A673 (cell line): Measurements from ENCODE around the gene LENEP. TPM values are rescaled to one million over a fixed set of nuclear protein-coding genes. Genes with fewer than 3 reads are reported as not detected.

Experiments used
- Bru-seq: library from RNA; stranded (reverse); fragments of 400-500 nt; gene quantifications from one replicate; lab custom pipeline; 2021; lab: Mats Ljungman, UMichigan
- BruChase-seq, 2 experiments: library from RNA; stranded (reverse); fragments of 400-500 nt; gene quantifications; one replicate each; lab custom pipeline; 2021; lab: Mats Ljungman, UMichigan
- BruUV-seq: library from RNA; stranded (reverse); fragments of 400-500 nt; replicated peaks from 2 replicates; lab custom pipeline; 2021; lab: Mats Ljungman, UMichigan
- CTCF ChIA-PET: fragments of 300-600 bp; sonication (Branson Sonifier 250); formaldehyde crosslinking; loops from one replicate; lab custom pipeline; 2022; ENCODE audit warnings: antibody characterized with exemption; lab: Charles Lee
- POLR2A ChIA-PET: fragments of 300-600 bp; sonication (Branson Sonifier 250); formaldehyde crosslinking; loops from one replicate; lab custom pipeline; 2022; ENCODE audit warnings: antibody characterized with exemption; ENCODE audit not compliant: low non-redundant PET; lab: Charles Lee
- DNase-seq: peaks from one replicate; pipeline ENCODE4 v3.0.0-alpha.2; 2015; ENCODE audit warnings: low spot score
- H3K27ac ChIP-seq: fragments of 200-600 bp; sonication (generic); 2 replicates; pipeline ENCODE4 v1.5.1; 2016; ENCODE audit warnings: mixed run types, low read depth, mild to moderate bottlenecking, mixed read lengths, antibody characterized with exemption, low read length; ENCODE audit not compliant: poor library complexity, severe bottlenecking
- H3K27me3 ChIP-seq: fragments of 200-600 bp; sonication (generic); replicated peaks from 2 replicates; pipeline ENCODE4 v1.6.1; 2017; ENCODE audit warnings: mixed run types, low read depth, mild to moderate bottlenecking, mixed read lengths, antibody characterized with exemption, low read length; ENCODE audit not compliant: insufficient read depth, poor library complexity
- H3K36me3 ChIP-seq: fragments of 200-600 bp; sonication (generic); 2 replicates; pipeline ENCODE4 v1.6.1; 2016; ENCODE audit warnings: mixed run types, mild to moderate bottlenecking, mixed read lengths, antibody characterized with exemption, low read length; ENCODE audit not compliant: insufficient read depth, poor library complexity, severe bottlenecking
- H3K4me1 ChIP-seq: fragments of 200-600 bp; sonication (generic); 2 replicates; pipeline ENCODE4 v1.6.1; 2017; ENCODE audit warnings: mixed run types, mild to moderate bottlenecking, mixed read lengths, antibody characterized with exemption, low read length; ENCODE audit not compliant: insufficient read depth, poor library complexity, severe bottlenecking
- H3K4me3 ChIP-seq: fragments of 200-600 bp; sonication (generic); 2 replicates; pipeline ENCODE4 v1.5.1; 2016; ENCODE audit warnings: low read depth, mixed run types, mild to moderate bottlenecking, mixed read lengths, low read length; ENCODE audit not compliant: poor library complexity, severe bottlenecking
- H3K9me3 ChIP-seq: fragments of 200-600 bp; sonication (generic); 2 replicates; pipeline ENCODE4 v1.6.1; 2016; ENCODE audit warnings: mixed run types, low read depth, mild to moderate bottlenecking, mixed read lengths, antibody characterized with exemption, low read length; ENCODE audit not compliant: poor library complexity, severe bottlenecking
- CTCF ChIP-seq: fragments of 300-800, 200-600 bp; sonication (generic); conservative IDR thresholded peaks from 2 replicates; pipeline ENCODE4 v1.5.1; 2017; ENCODE audit warnings: low read depth, mild to moderate bottlenecking, antibody characterized with exemption, low read length, moderate library complexity, mixed read lengths
- EZH2 ChIP-seq: fragments of 200-600 bp; sonication (generic); IDR thresholded peaks from 2 replicates; pipeline ENCODE4 v1.6.1; 2017; ENCODE audit warnings: borderline replicate concordance, low read depth, mild to moderate bottlenecking, mixed read lengths, antibody characterized with exemption, low read length; ENCODE audit not compliant: poor library complexity, severe bottlenecking
- intact Hi-C: fragments of 100-400 bp; cut with micrococcal nuclease; formaldehyde crosslinking; loops from one replicate; pipeline ENCODE4 v1.10.0; 2022; ENCODE audit not compliant: unreplicated experiment
- long read RNA-seq: library from polyadenylated mRNA; stranded (forward); transcript quantifications from one replicate; pipeline ENCODE4 v2.0.0, GENCODE V29; 2022
- total RNA-seq: library from RNA; stranded (reverse); gene quantifications from 2 replicates; pipeline ENCODE4 v1.2.3, GENCODE V29; 2021

Gene LENEP
- 1.4 and 1.7 TPM in 2 replicates for total RNA-seq
- Bru-seq, nascent RNA = percentile 47 among the genes with signal in this experiment
- percentile 40 among the genes with signal in this experiment for BruChase-seq, experiment 1, labeled RNA remaining after a 2-hour chase
- BruChase-seq, experiment 2, labeled RNA remaining after a 6-hour chase = percentile 48 among the genes with signal in this experiment
- long read RNA-seq = 0 reads

- peak within 1 kb of the TSS; percentile 63 for H3K27ac ChIP-seq
- no peaks in the 10 kb centered on the region for H3K4me1 ChIP-seq
- H3K27me3 ChIP-seq = no peaks in the 10 kb centered on the region
- no peaks in the 10 kb centered on the region for H3K9me3 ChIP-seq
- TF ChIP-seq EZH2 (no peak), CTCF (no peak)
- intact Hi-C loops = no loop called here
- no TSS peak for BruUV-seq
- H3K4me3 ChIP-seq = no peak within 1 kb of the TSS
- DNase-seq = no peak
- POLR2A ChIA-PET = interaction anchor here (0.5 kb wide), 1 partner anchor 17 kb away, joined by 4 read pairs; no protein-coding TSS in a partner anchor
- CTCF ChIA-PET = interaction anchor here (0.9 to 1.1 kb wide), 2 partner anchors 24 kb away, joined by 3 read pairs; no protein-coding TSS in a partner anchor
- peaks cover 19% of the 10 kb centered on the region for H3K36me3 ChIP-seq
Measured at GRCh38 chr1:154993572-154994268, at the start of gene LENEP. Gene LENEP (plus strand): TSS chr1:154993586. CDS start chr1:154993608, 22 bp downstream.

- intact Hi-C loops = no loop called here
- Histone ChIP-seq H3K9me3 (no peaks in the 10 kb centered on the region), H3K4me3 (no peak overlapping the region), H3K36me3 (no peaks in the 10 kb centered on the region), H3K27me3 (no peaks in the 10 kb centered on the region), H3K4me1 (peaks cover 37% of the 10 kb centered on the region), H3K27ac (peak overlapping the region; percentile 21)
- POLR2A ChIA-PET = interaction anchor here (0.6 kb wide), 1 partner anchor 8 kb away, joined by 6 read pairs; no protein-coding TSS in a partner anchor
- peak; percentile 64 for DNase-seq
- CTCF ChIA-PET = interaction anchor here (0.5 to 1.7 kb wide), 7 partner anchors 12 to 464 kb away, joined by 3 to 4 read pairs (median 3); partner anchors contain the start of gene PBXIP1
- BruUV-seq = no TSS peak
- peak; percentile 95 for TF ChIP-seq CTCF
- TF ChIP-seq EZH2 = no peak
Measured at GRCh38 chr1:154943649-154944400, 49.6 kb upstream of the LENEP start.
